ENCODE measurements around the gene SRD5A1.

DNA sequence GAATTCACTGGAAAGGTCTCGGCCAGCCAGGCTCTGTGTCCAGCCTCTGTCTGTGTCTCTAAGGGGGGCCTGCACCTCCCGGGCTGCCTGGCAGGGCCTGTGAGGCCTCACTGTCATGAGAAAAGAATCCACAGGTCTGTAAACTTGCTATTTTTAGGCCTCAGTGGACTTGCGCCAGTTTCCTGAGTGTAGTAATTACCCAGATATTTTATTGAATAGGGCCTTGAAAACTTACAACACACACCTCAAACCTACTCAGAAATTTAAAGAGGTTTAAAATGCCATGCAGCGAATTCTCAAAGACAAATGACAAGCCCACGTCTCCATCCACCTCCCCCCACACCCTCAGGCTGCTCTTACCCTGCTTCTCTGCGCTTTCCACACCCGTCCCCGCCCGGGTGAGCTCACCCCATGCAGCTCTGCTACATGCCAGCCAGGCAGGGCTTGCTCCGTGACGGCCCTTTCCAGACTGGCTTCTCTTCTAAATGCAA lies 71.2 kb downstream of the SRD5A1 start:
- TF ChIP-seq EZH2 (optimal IDR thresholded peaks at IDR 0.05; ENCODE audit: low read depth, low read length) = no peak
- TF ChIP-seq, protein P1, sequence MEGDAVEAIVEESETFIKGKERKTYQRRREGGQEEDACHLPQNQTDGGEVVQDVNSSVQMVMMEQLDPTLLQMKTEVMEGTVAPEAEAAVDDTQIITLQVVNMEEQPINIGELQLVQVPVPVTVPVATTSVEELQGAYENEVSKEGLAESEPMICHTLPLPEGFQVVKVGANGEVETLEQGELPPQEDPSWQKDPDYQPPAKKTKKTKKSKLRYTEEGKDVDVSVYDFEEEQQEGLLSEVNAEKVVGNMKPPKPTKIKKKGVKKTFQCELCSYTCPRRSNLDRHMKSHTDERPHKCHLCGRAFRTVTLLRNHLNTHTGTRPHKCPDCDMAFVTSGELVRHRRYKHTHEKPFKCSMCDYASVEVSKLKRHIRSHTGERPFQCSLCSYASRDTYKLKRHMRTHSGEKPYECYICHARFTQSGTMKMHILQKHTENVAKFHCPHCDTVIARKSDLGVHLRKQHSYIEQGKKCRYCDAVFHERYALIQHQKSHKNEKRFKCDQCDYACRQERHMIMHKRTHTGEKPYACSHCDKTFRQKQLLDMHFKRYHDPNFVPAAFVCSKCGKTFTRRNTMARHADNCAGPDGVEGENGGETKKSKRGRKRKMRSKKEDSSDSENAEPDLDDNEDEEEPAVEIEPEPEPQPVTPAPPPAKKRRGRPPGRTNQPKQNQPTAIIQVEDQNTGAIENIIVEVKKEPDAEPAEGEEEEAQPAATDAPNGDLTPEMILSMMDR (IDR thresholded peaks at IDR 0.05; ENCODE audit: low read length) = no peak

Measured in MM.1S (cell line).